ENCODE measurements around the gene RHBDD1.

- TF ChIP-seq POLR2A (IDR thresholded peaks at IDR 0.05) (no peak), CTCF (IDR thresholded peaks at IDR 0.05) (no peak), POLR2AphosphoS5 (IDR thresholded peaks at IDR 0.05) (no peak)
Measured at GRCh38 chr2:226983895-226984749, 148.3 kb downstream of the RHBDD1 start.

Measured in breast epithelium (tissue), 3 donors.